Smooth muscle cell (in vitro differentiated cells): ENCODE data around the gene CLTA. TPM values are rescaled to one million over a fixed set of nuclear protein-coding genes. Genes with fewer than 3 reads are reported as not detected.

Experiments
- DNase-seq: peaks from one replicate; lab custom pipeline; 2025; ENCODE audit not compliant: unreplicated experiment; lab: John Stamatoyannopoulos, UW
- H2AFZ ChIP-seq: fragments of 200-600 bp; sonication (generic); 2 replicates; pipeline ENCODE4 v1.6.0; 2016; ENCODE audit warnings: antibody characterized with exemption, low read depth, mild to moderate bottlenecking
- H3F3A ChIP-seq: fragments of 200-600 bp; sonication (generic); 2 replicates; pipeline ENCODE4 v1.6.0; 2017; ENCODE audit warnings: antibody characterized with exemption, low read depth
- H3K27ac ChIP-seq: fragments of 200-600 bp; sonication (generic); 2 replicates; pipeline ENCODE4 v1.5.1; 2016; ENCODE audit warnings: low read depth, mild to moderate bottlenecking
- H3K27me3 ChIP-seq: fragments of 200-600 bp; sonication (generic); 2 replicates; pipeline ENCODE4 v1.6.1; 2016; ENCODE audit warnings: low read depth, mild to moderate bottlenecking
- H3K36me3 ChIP-seq: fragments of 200-600 bp; sonication (generic); 2 replicates; pipeline ENCODE4 v1.5.1; 2016; ENCODE audit warnings: low read depth
- H3K4me1 ChIP-seq: fragments of 200-600 bp; sonication (generic); 2 replicates; pipeline ENCODE4 v1.5.1; 2016; ENCODE audit warnings: low read depth
- H3K4me2 ChIP-seq: fragments of 200-600 bp; sonication (generic); 2 replicates; pipeline ENCODE4 v1.6.0; 2016; ENCODE audit warnings: mild to moderate bottlenecking
- H3K4me3 ChIP-seq: fragments of 200-600 bp; sonication (generic); 2 replicates; pipeline ENCODE4 v1.5.1; 2016; ENCODE audit warnings: mild to moderate bottlenecking
- H3K79me2 ChIP-seq: fragments of 200-600 bp; sonication (generic); 2 replicates; pipeline ENCODE4 v1.6.0; 2016; ENCODE audit warnings: low read depth, mild to moderate bottlenecking
- H3K9ac ChIP-seq: fragments of 200-600 bp; sonication (generic); 2 replicates; pipeline ENCODE4 v1.6.0; 2016; ENCODE audit warnings: low read depth
- H3K9me3 ChIP-seq: fragments of 200-600 bp; sonication (generic); replicated peaks from 2 replicates; pipeline ENCODE4 v1.5.1; 2016; ENCODE audit warnings: low read depth
- H4K20me1 ChIP-seq: fragments of 200-600 bp; sonication (generic); 2 replicates; pipeline ENCODE4 v1.6.0; 2016; ENCODE audit warnings: low read depth
- CTCF ChIP-seq: fragments of 200-600 bp; sonication (generic); IDR thresholded peaks from 2 replicates; pipeline ENCODE4 v1.5.1; 2017; ENCODE audit warnings: borderline replicate concordance, mild to moderate bottlenecking, antibody characterized with exemption; ENCODE audit not compliant: insufficient read depth, poor library complexity, severe bottlenecking
- WGBS: methylation state at CpG from one replicate; pipeline ENCODE4 v1.1.7; 2016; ENCODE audit warnings: low lambda C conversion rate; 5-methylcytosine and 5-hydroxymethylcytosine counted together
- polyA plus RNA-seq: library from polyadenylated mRNA; unstranded; fragments of >200 nt; fragmentation: Nextera tagmentation; extraction: Ambion mirVana; gene quantifications from 2 replicates; pipeline ENCODE4 v1.2.1, GENCODE V29; 2016
- total RNA-seq: library from RNA; depleted of rRNA; stranded (reverse); fragments of >200 nt; gene quantifications from 2 replicates; pipeline ENCODE4 v1.2.3, GENCODE V29; 2014

CLTA gene
- 226 and 246 TPM in 2 replicates for total RNA-seq
- 206 and 239 TPM in 2 replicates for polyA plus RNA-seq

- no peaks in the 10 kb centered on the region for H3K27me3 ChIP-seq
- peak within 1 kb of the TSS; percentile 97 for H3K9ac ChIP-seq
- no peaks in the 10 kb centered on the region for H3K9me3 ChIP-seq
- no peaks in the 10 kb centered on the region for H3K36me3 ChIP-seq
- peak within 1 kb of the TSS; percentile 98 for H3K4me3 ChIP-seq
- peak; percentile 55 for TF ChIP-seq CTCF
- peaks cover 25% of the 10 kb centered on the region for H3K4me1 ChIP-seq
- H3K79me2 ChIP-seq = peaks cover 49% of the 10 kb centered on the region
- H2AFZ ChIP-seq = peak within 1 kb of the TSS; percentile 82
- DNase-seq = peak; percentile 79
- H3K4me2 ChIP-seq = peak within 1 kb of the TSS; percentile 100
- peak within 1 kb of the TSS; percentile 93 for H3K27ac ChIP-seq
- peaks cover 48% of the 10 kb centered on the region for H4K20me1 ChIP-seq
- peaks cover 4% of the 10 kb centered on the region for H3F3A ChIP-seq
- under 1% methylated on average over 67 of the region's 68 CpGs for WGBS
These were observed at the start of gene CLTA for GRCh38 chr9:36190388-36191289. TSS of gene CLTA (plus strand) at chr9:36190921. CDS start at chr9:36191057, 136 bp downstream.

- peaks cover under 1% of the 10 kb centered on the region for H3F3A ChIP-seq
- peaks cover 16% of the 10 kb centered on the region for H4K20me1 ChIP-seq
- H3K9me3 ChIP-seq = no peaks in the 10 kb centered on the region
- WGBS = 78% methylated on average over 4 of the region's 4 CpGs
- H3K27ac ChIP-seq = no peak overlapping the region
- no peak overlapping the region for H3K4me2 ChIP-seq
- peak; percentile 21 for TF ChIP-seq CTCF
- H3K36me3 ChIP-seq = no peaks in the 10 kb centered on the region
- peaks cover 9% of the 10 kb centered on the region for H3K4me1 ChIP-seq
- H3K79me2 ChIP-seq = peaks cover 30% of the 10 kb centered on the region
- no peaks in the 10 kb centered on the region for H3K27me3 ChIP-seq
- no peak overlapping the region for H3K4me3 ChIP-seq
- H2AFZ ChIP-seq = no peak overlapping the region
- DNase-seq = no peak
- H3K9ac ChIP-seq = no peak overlapping the region
These were observed 49.4 kb upstream of the CLTA start for GRCh38 chr9:36141288-36141687.

GRCh38 chr9:36141761-36142160 lies 49.0 kb upstream of the CLTA start:
- 91% methylated on average over 7 of the region's 7 CpGs for WGBS
- no peak for TF ChIP-seq CTCF
- Histone ChIP-seq H3K9me3 (no peaks in the 10 kb centered on the region), H3K4me1 (peaks cover 13% of the 10 kb centered on the region), H3K9ac (no peak overlapping the region), H3K4me2 (no peak overlapping the region), H3K4me3 (no peak overlapping the region), H3K36me3 (no peaks in the 10 kb centered on the region), H2AFZ (no peak overlapping the region), H4K20me1 (peaks cover 16% of the 10 kb centered on the region), H3K27ac (no peak overlapping the region), H3F3A (peaks cover 5% of the 10 kb centered on the region), H3K79me2 (peaks cover 29% of the 10 kb centered on the region), H3K27me3 (no peaks in the 10 kb centered on the region)
- no peak for DNase-seq
